ENCODE data around the gene PEDS1.

The PEDS1 gene

GRCh38 chr20:50198180-50198666, 44.7 kb upstream of the PEDS1 start:
- no peak for DNase-seq
- H3K36me3 ChIP-seq (replicated peaks), result peaks cover 9% of the 10 kb centered on the region
- H3K27me3 ChIP-seq (replicated peaks), result no peaks in the 10 kb centered on the region
- in situ Hi-C loops (cut with HindIII; ENCODE audit: low pct_ligation_motif_present, low sequenced_read_pairs), result loop anchor here (5.0 kb wide), 1 partner anchor 89 kb away; no protein-coding TSS in a partner anchor
- H3K4me3 ChIP-seq (ENCODE audit: low read depth, low read length), result no peak overlapping the region
- H3K27ac ChIP-seq, result no peak overlapping the region
- TF ChIP-seq CTCF (IDR thresholded peaks at IDR 0.05; ENCODE audit: low read depth, low read length, missing control alignments), result peak; percentile 11

- no peak for DNase-seq
- no peak for TF ChIP-seq CTCF (IDR thresholded peaks at IDR 0.05; ENCODE audit: low read depth, low read length, missing control alignments)
- Histone ChIP-seq H3K36me3 (replicated peaks) (peaks cover 15% of the 10 kb centered on the region), H3K27ac (no peak overlapping the region), H3K27me3 (replicated peaks) (no peaks in the 10 kb centered on the region), H3K4me3 (ENCODE audit: low read depth, low read length) (no peak overlapping the region)
- in situ Hi-C loops (cut with HindIII; ENCODE audit: low pct_ligation_motif_present, low sequenced_read_pairs), result loop anchor here (5.0 kb wide), 1 partner anchor 90 kb away; no protein-coding TSS in a partner anchor
These were observed 44.1 kb upstream of the PEDS1 start for GRCh38 chr20:50197463-50198179.

- Histone ChIP-seq H3K27ac (no peak overlapping the region), H3K27me3 (replicated peaks) (no peaks in the 10 kb centered on the region), H3K4me3 (ENCODE audit: low read depth, low read length) (no peak overlapping the region), H3K36me3 (replicated peaks) (peaks cover 15% of the 10 kb centered on the region)
- no peak for TF ChIP-seq CTCF (IDR thresholded peaks at IDR 0.05; ENCODE audit: low read depth, low read length, missing control alignments)
- in situ Hi-C loops (cut with HindIII; ENCODE audit: low pct_ligation_motif_present, low sequenced_read_pairs), result loop anchor here (5.0 kb wide), 1 partner anchor 90 kb away; no protein-coding TSS in a partner anchor
- no peak for DNase-seq
These were observed 43.4 kb upstream of the PEDS1 start for GRCh38 chr20:50196896-50197295.

- Histone ChIP-seq H3K27me3 (replicated peaks) (no peaks in the 10 kb centered on the region), H3K4me3 (ENCODE audit: low read depth, low read length) (no peak overlapping the region), H3K27ac (no peak overlapping the region), H3K36me3 (replicated peaks) (peaks cover 15% of the 10 kb centered on the region)
- in situ Hi-C loops (cut with HindIII; ENCODE audit: low pct_ligation_motif_present, low sequenced_read_pairs), result loop anchor here (5.0 kb wide), 1 partner anchor 91 kb away; no protein-coding TSS in a partner anchor
- TF ChIP-seq CTCF (IDR thresholded peaks at IDR 0.05; ENCODE audit: low read depth, low read length, missing control alignments), result no peak
- DNase-seq, result no peak
These were observed 42.7 kb upstream of the PEDS1 start for GRCh38 chr20:50196248-50196647.

GRCh38 chr20:50195524-50196120, 42.1 kb upstream of the PEDS1 start:
- peaks cover 15% of the 10 kb centered on the region for H3K36me3 ChIP-seq (replicated peaks)
- no peak for TF ChIP-seq CTCF (IDR thresholded peaks at IDR 0.05; ENCODE audit: low read depth, low read length, missing control alignments)
- DNase-seq, result no peak
- H3K27ac ChIP-seq, result no peak overlapping the region
- no peaks in the 10 kb centered on the region for H3K27me3 ChIP-seq (replicated peaks)
- H3K4me3 ChIP-seq (ENCODE audit: low read depth, low read length), result no peak overlapping the region
- in situ Hi-C loops (cut with HindIII; ENCODE audit: low pct_ligation_motif_present, low sequenced_read_pairs), result loop anchor here (5.0 kb wide), 1 partner anchor 92 kb away; no protein-coding TSS in a partner anchor

Data from brain microvascular endothelial cell (primary cell).